Mucosa of gallbladder (tissue), 1 donor: ENCODE measurements around the gene DGCR8. TPM values are rescaled to one million over a fixed set of nuclear protein-coding genes. Genes with fewer than 3 reads are reported as not detected.
"Not testable (repeated sequence)": the region's sequence is repeated elsewhere in the genome, so short reads cannot be mapped to it uniquely, and the experiment has no call there.

Experiments used
- DNase-seq: peaks from one replicate; pipeline ENCODE4 v3.0.0-alpha.2; 2020; ENCODE audit warnings: low spot score
- total RNA-seq: library from RNA; stranded (reverse); gene quantifications from one replicate; pipeline ENCODE4 v1.2.1, GENCODE V29; 2021
- donor health status: DM: no; HTN: no; CAD: no.

Gene DGCR8
- total RNA-seq, 1 donor from 2014 or later = 38.2 TPM

DNA sequence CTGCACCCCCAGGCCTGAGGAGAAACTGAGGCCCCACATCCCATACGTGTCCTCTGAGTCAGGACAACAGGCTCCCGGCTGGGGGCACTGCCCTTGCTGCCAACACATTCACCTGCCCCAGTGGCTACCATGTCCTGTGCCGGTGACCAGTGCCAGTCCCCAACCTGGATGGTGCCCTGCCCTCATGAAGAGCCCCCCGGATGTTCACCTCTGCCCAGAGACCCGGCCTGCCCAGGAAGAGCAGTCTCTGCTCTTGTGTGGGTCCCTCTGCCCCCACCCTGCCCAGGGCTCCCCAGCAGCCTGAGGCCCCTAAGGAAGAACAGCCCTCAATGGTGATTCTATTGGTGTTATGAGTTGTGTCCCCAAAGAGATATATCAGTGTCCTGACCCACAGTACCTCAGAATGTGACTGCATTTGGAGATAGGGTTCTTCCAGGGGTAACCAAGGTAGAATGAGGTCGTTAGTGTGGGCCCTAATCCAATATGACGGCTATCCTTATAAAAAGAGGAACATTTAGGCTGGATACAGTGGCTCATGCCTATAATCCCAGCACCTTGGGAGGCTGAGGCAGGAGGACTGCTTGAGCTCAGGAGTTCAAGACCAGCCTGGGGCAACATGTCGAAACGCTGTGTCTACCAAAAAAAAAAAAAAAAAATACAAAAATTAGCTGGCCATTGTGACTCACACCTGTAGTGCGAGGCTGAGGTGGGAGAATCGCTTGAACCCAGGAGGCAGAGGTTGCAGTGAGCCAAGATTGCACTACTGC, 13.2 kb upstream of the DGCR8 start:
- DNase-seq = no peak

DNA sequence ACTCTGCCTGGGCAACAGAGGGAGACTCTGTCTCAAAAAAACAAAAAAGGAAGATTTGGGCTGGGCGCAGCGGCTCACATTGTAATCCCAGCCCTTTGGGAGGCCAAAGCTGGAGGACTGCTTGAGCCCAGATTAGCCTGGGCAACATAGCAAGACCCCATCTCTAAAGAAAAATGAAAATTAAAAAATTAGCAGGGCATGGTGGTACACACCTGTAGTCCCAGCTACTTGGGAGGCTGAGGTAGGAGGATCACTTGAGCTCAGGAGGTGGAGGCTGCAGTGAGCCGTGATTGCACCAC, 12.7 kb upstream of the DGCR8 start:
- not testable (repeated sequence) for DNase-seq

DNA sequence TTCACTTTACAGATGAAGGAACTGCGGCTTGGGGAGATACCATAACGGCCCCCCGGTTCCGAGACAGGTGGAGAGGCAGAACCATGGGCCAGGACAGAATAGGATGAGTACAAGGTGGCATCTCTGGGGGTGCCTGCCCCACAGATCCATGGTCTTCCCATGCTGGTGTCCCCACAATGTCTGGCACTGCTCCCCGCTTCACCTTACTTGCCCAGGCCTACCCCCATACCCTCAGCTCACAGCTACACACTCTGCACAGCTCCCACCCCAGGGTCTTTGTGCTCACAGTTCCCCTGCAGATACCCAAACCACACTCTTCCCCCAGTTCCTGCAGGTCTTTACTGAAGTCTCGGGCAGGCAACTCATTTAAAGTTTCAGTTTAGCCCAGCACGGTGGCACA, 11.4 kb upstream of the DGCR8 start:
- no peak for DNase-seq

DNA sequence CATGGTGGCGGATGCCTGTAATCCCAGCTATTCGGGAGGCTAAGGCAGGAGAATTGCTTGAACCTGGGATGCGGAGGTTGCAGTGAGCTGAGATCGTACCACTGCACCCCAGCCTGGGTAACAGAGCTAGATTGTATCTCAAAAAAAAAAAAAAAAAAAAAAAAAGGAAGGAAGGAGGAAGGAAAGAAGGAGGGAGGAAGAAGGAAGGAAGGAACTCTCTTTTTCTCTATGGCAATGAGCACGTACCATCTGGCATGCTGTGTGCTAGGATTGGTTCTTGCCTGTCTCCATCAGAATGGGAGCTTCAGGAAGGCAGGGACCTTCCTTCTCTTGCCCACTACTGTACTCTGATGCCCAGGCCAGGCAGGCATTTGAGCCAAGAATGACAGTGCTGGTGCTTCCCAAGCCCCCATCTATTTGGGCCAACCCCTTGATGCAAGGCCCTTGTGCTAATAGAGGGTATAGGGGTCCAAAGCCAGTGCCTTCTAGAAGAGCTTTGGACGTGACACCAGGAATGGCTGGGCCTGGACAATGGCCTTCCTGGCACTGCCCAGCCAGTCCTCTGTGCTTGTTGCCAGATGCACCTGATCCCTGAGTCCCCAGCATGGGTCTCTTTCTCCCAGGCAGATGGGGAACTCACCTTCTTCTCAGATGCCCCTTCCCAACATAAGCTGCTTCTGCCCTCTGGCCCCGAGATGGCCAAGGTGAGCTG, 10.6 kb upstream of the DGCR8 start:
- DNase-seq = no peak

DNA sequence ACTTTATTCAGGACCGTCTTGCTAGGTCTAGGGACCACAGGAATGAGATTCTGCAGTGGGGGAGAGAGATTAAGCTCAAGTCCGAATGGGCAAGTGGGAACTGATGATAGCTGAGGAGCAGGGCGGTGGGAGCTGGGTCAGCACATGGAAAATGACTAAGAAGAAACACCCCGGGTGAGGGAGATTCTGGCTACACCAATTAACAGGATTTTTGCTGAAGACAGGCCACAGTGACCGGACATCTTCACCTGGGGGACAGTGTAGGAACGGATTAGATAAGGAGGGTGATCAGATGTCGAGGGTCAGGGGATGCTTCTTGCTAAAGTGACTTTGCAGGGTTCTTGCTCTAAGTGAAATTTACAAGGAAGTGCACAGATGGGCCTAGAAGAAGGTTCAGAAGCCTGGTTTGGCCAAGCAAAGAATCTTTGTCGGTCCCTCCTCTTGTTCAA, 8.5 kb upstream of the DGCR8 start:
- DNase-seq = no peak

DNA sequence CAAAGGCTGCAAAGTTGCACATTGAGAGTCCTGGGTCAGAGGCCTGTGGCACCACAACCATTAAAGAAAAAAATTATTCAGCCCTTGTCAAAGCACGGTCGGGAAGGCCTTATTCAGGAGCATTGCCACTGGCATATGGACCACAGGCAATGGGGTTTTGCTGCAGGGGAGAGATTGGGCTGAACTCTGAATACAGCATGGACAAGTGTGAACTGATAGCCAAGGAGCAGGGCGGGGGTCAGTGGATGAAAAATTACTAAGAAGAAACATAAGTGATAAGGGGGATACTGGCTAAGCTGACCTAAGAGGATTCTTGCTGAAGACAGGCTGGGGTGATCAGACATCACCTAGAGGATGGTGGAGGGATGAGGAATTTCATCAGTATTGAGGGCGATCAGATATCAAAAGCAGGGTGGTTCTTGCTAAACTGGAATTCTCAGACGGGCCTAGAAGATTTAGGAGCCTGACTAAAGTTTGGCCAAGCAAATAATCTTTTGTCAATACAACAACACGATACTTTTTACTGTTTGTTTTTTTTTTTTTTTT, 3.3 kb upstream of the DGCR8 start:
- no peak for DNase-seq

DNA sequence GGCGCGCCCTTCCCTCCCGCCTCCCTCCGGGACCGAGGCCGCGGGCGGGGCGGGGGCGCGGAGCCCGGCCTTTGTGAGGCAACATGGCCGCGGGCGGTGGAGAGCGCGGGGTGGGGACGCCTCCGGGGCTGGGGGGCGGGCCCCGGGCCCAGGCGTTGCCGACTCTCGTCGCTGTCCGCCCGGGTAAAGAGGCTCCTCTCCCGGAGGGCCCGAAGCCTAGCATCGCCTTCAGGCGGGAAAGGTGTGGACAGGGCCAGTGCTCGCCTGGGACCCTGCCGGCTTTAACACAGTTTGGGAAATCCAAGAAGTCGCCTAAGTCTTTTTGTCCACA, 369 bp downstream of the DGCR8 start:
- DNase-seq = no peak

DNA sequence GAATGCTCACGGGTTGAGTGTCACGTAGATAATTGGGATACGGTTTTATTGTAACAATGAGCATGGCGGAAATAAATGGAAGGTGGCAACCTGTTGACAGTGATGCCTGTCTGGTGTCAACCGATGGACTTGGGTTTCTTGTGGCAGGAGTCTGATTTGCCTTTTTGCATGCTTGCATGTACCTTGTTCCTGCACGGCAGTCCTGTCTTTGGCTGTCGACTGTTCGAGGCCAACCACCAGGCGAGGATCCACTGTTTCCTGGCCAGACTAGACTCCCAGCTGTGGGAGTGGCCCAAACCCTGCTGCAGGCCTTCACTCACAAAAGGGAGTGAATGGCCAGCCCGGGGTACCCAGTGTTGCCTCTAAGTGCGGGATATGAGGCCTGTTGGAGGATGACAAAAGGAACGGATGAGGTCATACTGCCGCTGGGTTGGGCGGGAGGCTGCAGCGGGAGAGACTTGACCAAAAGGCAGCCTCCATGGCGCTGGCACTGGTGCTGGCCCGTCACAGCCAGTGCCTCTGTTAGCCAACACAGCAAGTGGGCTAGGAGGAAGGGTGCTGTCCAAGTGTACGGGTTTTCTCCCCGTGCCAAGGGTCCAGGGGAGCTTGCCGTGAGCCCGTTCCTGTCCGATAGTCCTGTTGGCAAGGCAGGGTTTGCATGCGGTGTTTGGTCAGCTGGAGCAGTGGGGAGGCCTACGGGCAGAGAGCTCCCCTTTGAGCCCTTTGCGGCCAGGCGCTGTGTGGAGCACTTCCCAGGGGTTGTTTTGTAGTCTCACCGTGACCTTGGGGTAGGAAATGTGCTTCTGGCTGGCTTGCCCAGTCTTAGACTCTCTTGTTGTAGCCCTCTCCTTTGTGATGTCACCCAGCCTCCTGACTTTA, 974 bp downstream of the DGCR8 start:
- no peak for DNase-seq

DNA sequence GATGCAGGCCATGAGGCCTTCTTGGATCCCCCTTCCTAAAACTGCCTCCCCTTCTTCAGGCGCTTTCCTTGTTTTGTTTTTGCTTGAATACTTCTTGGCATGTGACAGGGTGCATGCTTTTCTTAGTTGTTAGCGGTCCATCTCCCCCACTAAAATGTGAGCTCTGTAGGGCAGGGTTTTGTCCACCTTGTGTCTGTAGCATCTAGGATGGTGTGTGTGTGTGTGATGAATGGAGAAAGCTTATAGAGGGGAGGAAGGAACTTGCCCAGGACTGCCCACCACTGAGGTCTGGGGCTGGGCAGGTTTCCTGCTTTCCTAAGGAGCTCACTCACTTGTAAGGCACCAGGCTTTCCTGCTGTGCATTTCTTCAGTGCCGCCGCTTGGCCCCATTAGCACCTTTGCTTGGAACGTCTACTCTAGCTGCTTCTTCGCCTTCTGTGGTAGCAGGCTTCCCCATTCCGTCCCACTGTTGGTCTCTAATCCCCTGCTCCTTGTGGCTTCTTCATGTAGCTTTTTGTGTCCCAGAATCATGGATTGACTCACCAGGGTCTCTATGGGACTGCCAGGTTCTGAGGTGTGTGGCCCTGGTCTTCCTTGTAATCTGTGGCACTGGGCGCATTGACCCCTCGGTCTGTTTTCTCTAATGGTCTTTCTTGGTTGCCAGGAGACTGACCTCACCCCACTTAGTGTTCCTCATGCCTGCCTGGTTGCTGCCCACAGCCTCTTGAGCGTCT, 3.3 kb downstream of the DGCR8 start:
- no peak for DNase-seq

DNA sequence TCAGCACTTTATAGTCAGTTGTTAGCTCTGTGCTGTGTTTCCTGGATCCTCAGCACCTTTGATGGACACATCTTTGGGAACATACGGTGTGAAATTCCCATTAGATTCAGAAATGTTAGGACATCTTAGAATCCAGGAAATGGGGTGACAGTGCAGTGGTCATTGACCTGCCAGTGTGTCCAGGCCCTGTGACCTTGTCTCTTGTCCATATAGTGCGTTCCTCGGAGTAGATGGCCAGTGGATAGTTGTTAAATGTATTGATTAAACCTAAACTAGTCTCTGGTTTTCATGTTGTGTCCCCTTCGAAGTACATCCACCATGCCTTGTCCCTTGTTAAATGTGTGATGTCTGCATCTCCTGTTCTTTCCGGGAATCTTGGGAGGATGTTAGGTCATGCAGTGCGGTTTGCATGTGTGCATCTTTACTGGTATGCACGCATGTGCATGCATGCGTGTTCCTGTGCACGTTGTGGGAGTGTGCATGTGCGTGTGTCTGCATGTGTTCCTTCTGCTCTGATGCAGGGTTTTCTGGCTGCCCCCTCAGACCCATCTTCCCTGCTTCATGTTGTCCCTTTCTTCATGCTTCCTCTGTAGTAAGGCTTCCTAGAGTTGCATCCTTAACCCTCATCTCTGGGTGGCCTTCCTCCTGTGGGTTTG, 4.0 kb downstream of the DGCR8 start:
- DNase-seq = no peak

DNA sequence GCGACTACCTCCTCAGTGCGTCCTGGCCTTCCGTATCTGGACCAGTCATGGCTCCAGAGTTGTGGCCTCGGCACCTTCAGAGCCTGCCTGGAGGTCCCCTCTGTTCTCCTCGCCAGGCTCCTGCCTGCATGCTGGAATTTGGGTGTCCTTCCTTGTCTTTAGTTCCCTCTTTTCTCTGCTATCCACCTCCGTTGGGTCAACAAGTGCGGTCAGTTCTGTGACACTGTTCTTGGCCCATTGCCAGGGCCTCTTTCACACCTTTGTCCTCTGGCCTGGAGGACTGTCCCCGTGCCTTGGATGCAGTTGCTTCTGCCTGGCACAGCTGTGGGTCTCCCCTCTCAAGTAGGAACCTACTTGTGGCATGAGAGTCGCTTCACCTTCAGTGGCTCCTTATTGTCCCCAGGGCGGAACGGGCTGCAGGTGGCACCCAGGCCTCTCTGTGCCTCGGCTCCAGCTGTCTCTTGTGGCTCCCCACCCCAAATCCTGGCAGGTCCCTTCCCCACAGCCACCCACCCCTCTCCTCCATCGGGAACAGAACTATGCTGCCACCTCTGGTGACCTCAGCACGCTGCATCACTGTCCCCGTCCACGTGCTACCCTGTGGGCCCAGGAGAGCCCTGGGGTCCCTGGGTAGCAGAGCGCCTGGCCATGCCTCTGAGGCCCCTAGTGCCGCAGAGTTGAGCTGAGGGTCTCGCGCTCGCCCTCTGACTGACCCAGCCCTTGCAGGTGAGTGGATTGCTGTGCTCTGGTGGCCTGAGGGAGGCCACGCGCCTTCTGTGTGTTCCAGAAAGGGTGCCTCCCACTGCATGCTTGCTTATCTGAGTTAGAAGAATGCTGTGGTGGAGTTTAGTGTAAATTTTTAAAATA, 4.7 kb downstream of the DGCR8 start:
- no peak for DNase-seq

DNA sequence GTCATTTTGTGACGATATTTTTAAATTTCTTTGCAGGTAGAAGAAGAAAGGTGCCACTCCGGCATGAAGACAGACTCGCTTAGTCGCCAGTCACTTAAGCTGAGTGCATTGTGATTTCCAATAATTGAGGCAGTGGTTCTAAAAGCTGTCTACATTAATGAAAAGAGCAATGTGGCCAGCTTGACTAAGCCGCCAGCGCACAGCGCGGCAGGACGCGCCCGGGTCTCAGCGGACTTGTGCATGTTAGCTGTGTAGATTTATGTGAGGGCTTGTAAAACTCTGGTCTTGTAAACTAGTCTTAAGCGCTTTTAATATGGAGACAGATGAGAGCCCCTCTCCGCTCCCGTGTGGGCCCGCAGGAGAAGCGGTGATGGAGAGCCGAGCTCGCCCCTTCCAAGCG, 5.6 kb downstream of the DGCR8 start:
- DNase-seq = no peak

DNA sequence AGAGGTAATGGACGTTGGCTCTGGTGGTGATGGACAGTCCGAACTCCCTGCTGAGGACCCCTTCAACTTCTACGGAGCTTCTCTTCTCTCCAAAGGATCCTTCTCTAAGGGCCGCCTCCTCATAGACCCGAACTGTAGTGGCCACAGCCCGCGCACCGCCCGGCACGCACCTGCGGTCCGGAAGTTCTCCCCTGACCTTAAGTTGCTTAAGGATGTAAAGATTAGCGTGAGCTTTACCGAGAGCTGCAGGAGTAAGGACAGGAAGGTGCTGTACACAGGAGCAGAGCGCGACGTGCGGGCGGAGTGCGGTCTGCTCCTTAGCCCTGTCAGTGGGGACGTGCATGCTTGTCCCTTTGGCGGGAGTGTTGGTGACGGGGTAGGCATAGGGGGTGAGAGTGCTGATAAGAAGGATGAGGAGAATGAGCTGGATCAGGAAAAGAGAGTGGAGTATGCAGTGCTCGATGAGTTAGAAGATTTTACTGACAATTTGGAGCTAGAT, 6.1 kb downstream of the DGCR8 start:
- no peak for DNase-seq

DNA sequence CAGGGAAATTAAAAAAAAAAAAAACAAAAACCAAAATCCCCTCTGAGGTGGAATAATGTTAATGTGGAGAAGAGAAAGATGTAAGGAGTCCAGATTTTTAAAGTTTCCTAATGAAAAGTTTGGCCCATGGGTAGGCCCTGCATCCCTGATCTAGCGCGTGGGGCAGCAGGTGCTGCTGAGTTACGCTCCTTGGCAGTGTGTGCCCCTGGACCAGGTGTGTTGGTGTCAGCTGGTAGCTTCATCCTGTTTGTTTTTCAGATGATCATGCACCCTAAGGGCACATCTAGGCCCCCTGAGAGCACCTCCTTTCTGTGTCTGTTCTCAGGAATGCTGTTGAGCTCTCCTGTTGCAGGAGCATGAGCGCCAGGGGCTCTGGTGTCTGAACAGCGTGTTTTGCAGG, 6.7 kb downstream of the DGCR8 start:
- DNase-seq = no peak

DNA sequence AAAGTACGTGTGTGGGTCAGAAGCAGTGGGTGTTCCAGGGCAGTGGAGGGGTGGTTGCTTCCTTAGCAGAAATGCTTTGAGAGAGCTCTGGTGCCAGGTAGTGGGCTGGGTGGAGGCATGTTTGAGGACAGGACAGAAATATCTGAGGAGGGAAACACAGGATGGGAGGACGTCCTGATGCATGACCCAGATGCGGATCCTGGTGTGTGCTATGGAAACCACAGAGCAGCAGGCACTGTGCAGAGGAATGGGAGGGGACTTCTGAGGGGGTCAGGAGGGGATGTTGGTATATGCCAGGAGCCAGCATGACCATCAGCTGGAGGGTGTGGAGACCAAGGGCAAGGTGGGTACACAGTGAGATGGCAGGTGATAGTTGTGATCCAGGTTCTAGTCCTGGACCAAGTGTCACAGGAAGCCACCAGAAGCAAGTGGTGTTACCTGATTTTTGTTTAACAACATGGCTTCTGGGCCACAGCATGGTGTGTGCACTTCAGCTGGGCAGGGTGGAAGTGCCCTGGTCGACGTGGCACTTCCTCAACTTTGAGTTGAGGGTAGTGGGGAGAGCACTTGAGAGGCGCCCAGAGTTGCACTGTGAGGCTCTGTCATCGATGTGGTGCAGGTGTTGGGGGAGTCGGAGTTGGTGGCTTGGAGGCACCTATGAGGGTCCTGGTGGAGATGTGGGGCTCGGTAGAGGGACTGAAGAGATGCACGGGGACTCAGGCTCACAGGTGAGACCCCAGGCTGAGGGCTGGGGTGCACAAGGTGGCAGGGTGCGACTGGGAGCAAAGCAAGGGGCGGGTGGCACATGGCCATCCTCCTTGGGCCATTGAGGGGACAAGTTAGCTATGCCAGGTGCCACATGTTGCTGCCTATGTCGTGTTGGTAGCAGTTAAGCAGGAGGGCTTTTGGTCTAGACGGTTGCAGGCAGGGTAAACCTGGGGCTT, 7.5 kb downstream of the DGCR8 start:
- DNase-seq = no peak

DNA sequence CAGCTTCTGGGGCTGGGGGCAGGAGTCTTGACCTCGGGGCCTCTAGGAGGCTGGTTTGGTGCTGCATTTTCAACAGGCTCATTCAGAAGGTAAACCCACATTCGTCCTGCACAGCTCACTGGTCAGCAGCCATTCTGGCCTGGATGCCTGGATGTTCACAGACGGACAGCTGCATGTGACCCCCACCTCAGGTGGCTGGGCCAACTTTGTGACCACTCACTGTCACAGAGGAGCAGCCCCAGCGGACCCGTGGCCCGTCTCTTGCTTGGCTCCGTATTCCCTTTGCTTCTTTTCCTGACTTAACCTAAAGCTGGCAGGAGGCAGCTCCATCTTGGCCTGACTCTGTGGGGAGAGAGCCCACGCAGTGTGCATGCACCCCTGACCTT, 8.2 kb downstream of the DGCR8 start:
- DNase-seq = no peak

DNA sequence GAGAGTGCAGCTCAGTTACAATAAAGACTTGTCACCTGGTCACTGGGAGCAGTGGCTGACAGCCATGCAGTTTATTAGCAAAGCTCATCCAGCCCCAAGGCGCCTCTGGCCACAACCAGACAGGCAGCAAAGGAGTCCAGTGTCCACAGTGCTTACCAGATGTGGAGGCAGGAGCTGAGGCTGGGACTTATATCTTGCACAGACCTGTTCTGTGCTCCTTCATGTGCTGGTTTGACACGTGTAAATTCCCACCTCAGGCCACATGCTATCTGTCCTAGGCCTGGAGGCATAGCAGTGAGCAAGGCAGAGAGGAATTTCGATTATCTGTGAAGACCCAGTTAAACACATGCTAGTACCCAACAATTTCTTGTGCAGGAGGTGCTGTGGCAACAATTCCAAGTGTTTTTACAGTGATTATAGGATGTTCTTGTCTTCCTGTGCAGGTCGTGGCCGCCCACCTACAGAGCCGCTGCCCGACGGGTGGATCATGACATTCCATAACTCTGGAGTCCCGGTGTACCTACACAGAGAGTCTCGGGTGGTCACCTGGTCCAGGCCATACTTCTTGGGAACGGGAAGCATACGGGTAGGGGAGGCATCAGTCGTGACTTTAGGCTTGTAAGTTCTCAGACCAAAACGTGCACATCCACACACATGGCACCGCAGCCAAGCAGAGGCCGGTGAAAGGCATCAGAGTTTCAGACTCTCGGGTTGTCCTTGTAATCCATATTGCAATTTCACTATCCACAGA, 9.4 kb downstream of the DGCR8 start:
- DNase-seq = no peak
